H1 (cell line): ENCODE measurements around the gene HIVEP3. TPM values are rescaled to one million over a fixed set of nuclear protein-coding genes. Genes with fewer than 3 reads are reported as not detected.
A peak's percentile ranks its signal among the peaks of the same experiment; 100 is the strongest.

Experiments
- CTCF ChIA-PET: fragments of 300-600 bp; sonication (Branson Sonifier 250); formaldehyde crosslinking; loops from one replicate; lab custom pipeline; 2021; ENCODE audit not compliant: partially characterized antibody; lab: Charles Lee
- POLR2A ChIA-PET: fragments of 300-600 bp; sonication (Branson Sonifier 250); formaldehyde crosslinking; loops from one replicate; lab custom pipeline; 2021; ENCODE audit warnings: inconsistent platforms; ENCODE audit not compliant: partially characterized antibody; lab: Charles Lee
- DNase-seq, 2 experiments: peaks; one replicate each; pipeline versions ENCODE4 v3.0.0 to v3.0.0-alpha.2; 2010 to 2022; ENCODE audit warnings: low spot score in 2 of 2, low read depth in 1 of 2, mixed read lengths in 1 of 2
- FAIRE-seq: peaks from 2 replicates; lab custom pipeline; 2011; peaks lifted over from hg19 to GRCh38; lab: Jason Lieb, UNC
- H2AFZ ChIP-seq: 2 replicates; pipeline ENCODE4 v1.8.1; 2012; ENCODE audit warnings: low read length, inconsistent platforms
- H2AK5ac ChIP-seq: 2 replicates; pipeline ENCODE4 v1.6.1; 2013; ENCODE audit warnings: low read depth, low read length
- H2BK120ac ChIP-seq: replicated peaks from 2 replicates; pipeline ENCODE3; 2013; ENCODE audit warnings: low read depth, low read length, inconsistent platforms
- H2BK12ac ChIP-seq: 2 replicates; pipeline ENCODE4 v1.6.1; 2013; ENCODE audit warnings: low read depth, low read length
- H2BK15ac ChIP-seq: 2 replicates; pipeline ENCODE4 v1.6.1; 2013; ENCODE audit warnings: low read length
- H2BK20ac ChIP-seq: 2 replicates; pipeline ENCODE4 v1.6.1; 2013; ENCODE audit warnings: low read length
- H2BK5ac ChIP-seq: 2 replicates; pipeline ENCODE4 v1.6.1; 2013; ENCODE audit warnings: low read depth, low read length
- H3K14ac ChIP-seq: 2 replicates; pipeline ENCODE4 v1.6.1; 2013; ENCODE audit warnings: inconsistent platforms; ENCODE audit not compliant: insufficient read length
- H3K18ac ChIP-seq: 2 replicates; pipeline ENCODE4 v1.6.1; 2013; ENCODE audit warnings: low read length; ENCODE audit errors: extremely low read depth
- H3K23ac ChIP-seq: 2 replicates; pipeline ENCODE4 v1.6.1; 2013; ENCODE audit warnings: inconsistent platforms; ENCODE audit not compliant: insufficient read length
- H3K23me2 ChIP-seq: 2 replicates; pipeline ENCODE4 v1.6.1; 2013; ENCODE audit warnings: low read depth, low read length
- H3K27ac ChIP-seq: 2 replicates; pipeline ENCODE4 v1.6.1; 2011; ENCODE audit warnings: low read depth, low read length, inconsistent platforms
- H3K27me3 ChIP-seq, 4 experiments: replicated peaks in 1 of 4; 1 replicate in 1 of 4; 2 replicates in 3 of 4; pipeline versions ENCODE4 v1.6.1 to v1.8.1; 2011 to 2013; ENCODE audit warnings: low read length in 3 of 4, mild to moderate bottlenecking in 3 of 4, inconsistent platforms in 2 of 4, mixed read lengths in 2 of 4, moderate library complexity in 1 of 4; ENCODE audit not compliant: control insufficient read depth in 3 of 4, insufficient read depth in 3 of 4; ENCODE audit errors: extremely low read depth in 1 of 4
- H3K36me3 ChIP-seq, 4 experiments: 2 replicates each; pipeline versions ENCODE4 v1.6.1 to v1.8.1; 2011 to 2013; ENCODE audit warnings: mild to moderate bottlenecking in 4 of 4, low read length in 3 of 4, moderate library complexity in 2 of 4, control low read depth in 1 of 4, inconsistent platforms in 1 of 4; ENCODE audit not compliant: insufficient read depth in 4 of 4, control insufficient read depth in 2 of 4
- H3K4ac ChIP-seq: replicated peaks from 2 replicates; pipeline ENCODE3; 2013; ENCODE audit warnings: low read length, low read depth, mixed read lengths, inconsistent platforms; ENCODE audit not compliant: insufficient read length
- H3K4me1 ChIP-seq, 4 experiments: replicated peaks in 1 of 4; 1 replicate in 1 of 4; 2 replicates in 3 of 4; pipeline versions ENCODE4 v1.6.1 to v1.8.1; 2011 to 2013; ENCODE audit warnings: low read length in 3 of 4, inconsistent platforms in 2 of 4, mixed read lengths in 1 of 4; ENCODE audit not compliant: insufficient read depth in 4 of 4, control insufficient read depth in 3 of 4
- H3K4me2 ChIP-seq, 2 experiments: 2 replicates each; pipeline versions ENCODE4 v1.6.1 to v1.8.1; 2011 to 2013; ENCODE audit warnings: low read depth in 2 of 2, low read length in 2 of 2, control low read depth in 1 of 2, inconsistent platforms in 1 of 2, mild to moderate bottlenecking in 1 of 2; ENCODE audit not compliant: insufficient read depth in 1 of 2
- H3K4me3 ChIP-seq, 4 experiments: fragments of 200-600, 300-600 bp in 1 of 4; sonication (generic), shearing (Covaris generic), sonication (Bioruptor Twin) in 1 of 4; 2 replicates each; pipeline versions ENCODE4 v1.5.1 to v1.8.1; 2011 to 2016; ENCODE audit warnings: low read length in 4 of 4, low read depth in 3 of 4, control low read depth in 2 of 4, inconsistent platforms in 2 of 4, mild to moderate bottlenecking in 2 of 4, mixed read lengths in 1 of 4, moderate library complexity in 1 of 4; ENCODE audit not compliant: insufficient read depth in 2 of 4; ENCODE audit errors: extremely low read depth in 1 of 4
- H3K56ac ChIP-seq: replicated peaks from 2 replicates; pipeline ENCODE3; 2013; ENCODE audit warnings: low read depth, mild to moderate bottlenecking, mixed read lengths, low read length, inconsistent platforms; ENCODE audit not compliant: insufficient read length
- H3K79me1 ChIP-seq: 2 replicates; pipeline ENCODE4 v1.6.1; 2013; ENCODE audit warnings: low read depth, low read length, control low read depth
- H3K79me2 ChIP-seq, 2 experiments: 2 replicates each; pipeline versions ENCODE4 v1.6.1 to v1.8.1; 2012 to 2013; ENCODE audit warnings: low read length in 2 of 2, mild to moderate bottlenecking in 2 of 2, inconsistent platforms in 1 of 2; ENCODE audit not compliant: insufficient read depth in 2 of 2, control insufficient read depth in 1 of 2
- H3K9ac ChIP-seq, 4 experiments: replicated peaks in 1 of 4; 1 replicate in 1 of 4; 2 replicates in 3 of 4; pipeline versions ENCODE4 v1.6.1 to v1.8.1; 2011 to 2013; ENCODE audit warnings: low read depth in 3 of 4, low read length in 3 of 4, control low read depth in 2 of 4, mild to moderate bottlenecking in 2 of 4, moderate library complexity in 2 of 4, inconsistent platforms in 1 of 4; ENCODE audit errors: extremely low read depth in 1 of 4
- H3K9me3 ChIP-seq, 2 experiments: 2 replicates each; pipeline versions ENCODE4 v1.6.1 to v1.8.1; 2012 to 2013; ENCODE audit warnings: mild to moderate bottlenecking in 2 of 2, moderate library complexity in 2 of 2, control low read depth in 1 of 2, inconsistent platforms in 1 of 2, low read depth in 1 of 2, low read length in 1 of 2, mixed read lengths in 1 of 2; ENCODE audit not compliant: insufficient read depth in 2 of 2
- H4K20me1 ChIP-seq, 2 experiments: replicated peaks in 1 of 2; 2 replicates each; pipeline versions ENCODE3 to v1.8.1; 2011 to 2013; ENCODE audit warnings: inconsistent platforms in 2 of 2, low read length in 2 of 2, mild to moderate bottlenecking in 1 of 2; ENCODE audit not compliant: insufficient read depth in 2 of 2, control insufficient read depth in 1 of 2
- H4K5ac ChIP-seq: 2 replicates; pipeline ENCODE4 v1.6.1; 2013; ENCODE audit warnings: low read length, low read depth, mixed read lengths, inconsistent platforms; ENCODE audit not compliant: insufficient read length
- H4K8ac ChIP-seq: 2 replicates; pipeline ENCODE4 v1.8.0; 2013; ENCODE audit warnings: mild to moderate bottlenecking, moderate library complexity, low read length, inconsistent platforms; ENCODE audit not compliant: insufficient read depth; ENCODE audit errors: extremely low read depth
- H4K91ac ChIP-seq: replicated peaks from 2 replicates; pipeline ENCODE3; 2013; ENCODE audit warnings: low read length, mixed read lengths, inconsistent platforms; ENCODE audit not compliant: insufficient read length
- BACH1 ChIP-seq: IDR thresholded peaks from 2 replicates; pipeline ENCODE4 v1.6.1; 2012; ENCODE audit warnings: low read length, improper control_type of control experiment
- CBX8 ChIP-seq: fragments of 300-800, 300-1000 bp; sonication (generic); IDR thresholded peaks from 2 replicates; pipeline ENCODE4 v1.7.1; 2016; ENCODE audit warnings: low read depth, low read length, borderline replicate concordance
- WGBS, 2 experiments: shearing (Covaris generic) in 1 of 2; methylation state at CpG; one replicate each; pipeline versions ENCODE4 v1.1.6 to v1.1.7; 2013 to 2015; ENCODE audit warnings: low lambda C conversion rate in 2 of 2, mixed read lengths in 2 of 2, inconsistent platforms in 1 of 2, low coverage in 1 of 2, missing lambda C conversion rate in 1 of 2; ENCODE audit not compliant: insufficient replicate concordance in 2 of 2, insufficient coverage in 1 of 2, insufficient read length in 1 of 2; ENCODE audit errors: extremely low coverage in 1 of 2, missing lambda C conversion rate in 1 of 2; 5-methylcytosine and 5-hydroxymethylcytosine counted together
- polyA plus RNA-seq, 7 experiments: library from polyadenylated mRNA; depleted of rRNA in 3 of 7; stranded (reverse) in 5 of 7; unstranded in 2 of 7; fragments of >200 nt in 5 of 7; fragments of 200-250 nt in 2 of 7; gene quantifications; 1 replicate in 5 of 7; 2 replicates in 1 of 7; 4 replicates in 1 of 7; pipeline versions ENCODE4 v1.2.1 to v1.2.3, GENCODE V29; 2011 to 2013; ENCODE audit warnings: missing spikeins in 2 of 7, mixed read lengths in 2 of 7
- total RNA-seq: library from RNA; stranded (reverse); fragmentation: NEBNext Ultra II Directional; extraction: Animal tissue kit (Norgen Biotek cat#: 25700); gene quantifications from 2 replicates; pipeline ENCODE4 v1.2.1, GENCODE V29; 2021

HIVEP3 gene
- total and polyA plus RNA-seq, 2 of the 8 experiments (the other 6 are each of a cell fraction or from before 2014, with no cell fraction given), result 0.24 to 0.69 TPM

DNA sequence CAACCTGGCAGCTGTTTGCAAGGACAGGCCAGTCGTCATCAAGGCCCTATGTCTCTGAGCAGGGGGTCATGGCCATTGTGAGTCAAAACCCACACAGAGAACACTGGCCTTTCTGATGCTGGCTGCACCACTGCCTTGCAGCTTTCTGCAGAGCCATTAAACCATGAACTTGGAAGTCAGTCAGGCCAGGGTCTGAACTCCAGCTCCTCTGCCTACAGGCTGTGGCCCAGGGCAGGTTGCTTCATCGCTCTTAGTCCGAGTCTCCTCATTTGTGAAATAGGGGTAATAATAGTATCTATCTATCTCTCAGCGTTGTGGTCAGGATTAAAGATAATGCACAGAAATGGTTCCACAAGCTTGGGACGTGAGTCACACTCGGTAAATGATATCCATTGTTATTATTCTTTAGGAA, 35.8 kb upstream of the HIVEP3 start:
- POLR2A ChIA-PET, result interaction anchor here (0.6 kb wide), 1 partner anchor 174 kb away, joined by 3 read pairs; no protein-coding TSS in a partner anchor
- Histone ChIP-seq H2BK15ac (no peak overlapping the region), H3K79me1 (no peaks in the 10 kb centered on the region), H2BK5ac (no peak overlapping the region), H3K9ac (no peak overlapping the region), H3K4me3 (no peak overlapping the region), H3K79me2 (no peaks in the 10 kb centered on the region), H3K23ac (no peak overlapping the region), H3K27me3 (peaks cover 0 to 2% (median 0%) of the 10 kb centered on the region in 4 experiments; a peak in 1 of 7 replicates), H4K5ac (no peak overlapping the region), H4K91ac (no peak overlapping the region), H3K36me3 (no peaks in the 10 kb centered on the region), H2BK12ac (0 out of 2 replicates have a peak overlapping the region, but pooled peaks have one; percentile 12), H3K4me2 (peak overlapping the region in 1 of 2 experiments; percentile 15; a peak in 1 of 4 replicates), H3K56ac (no peak overlapping the region), H2BK120ac (no peak overlapping the region), H3K4ac (no peak overlapping the region), H3K27ac (no peak overlapping the region), H2AK5ac (no peak overlapping the region), H2AFZ (0 out of 2 replicates have a peak overlapping the region, but pooled peaks have one; percentile 10), H3K4me1 (peaks cover 2 to 8% (median 5%) of the 10 kb centered on the region in 4 experiments; a peak in 5 of 7 replicates), H2BK20ac (no peak overlapping the region), H4K8ac (no peak overlapping the region), H3K18ac (no peak overlapping the region), H3K23me2 (no peaks in the 10 kb centered on the region), H3K14ac (no peak overlapping the region), H3K9me3 (0 out of 4 replicates have a peak, but pooled peaks cover 0 to 3% of the 10 kb centered on the region in 2 experiments), H4K20me1 (no peaks in the 10 kb centered on the region)
- WGBS, 2 experiments, result 85% methylated on average over 6 of the region's 6 CpGs; no CpG with 5 or more reads in 1 of the 2 experiments
- CTCF ChIA-PET, result interaction anchor here (0.6 to 0.8 kb wide), 3 partner anchors 14 to 263 kb away, joined by 3 to 4 read pairs (median 4); no protein-coding TSS in a partner anchor
- DNase-seq, result peak in 1 of 2 experiments; percentile 10
- FAIRE-seq, result no peak
- TF ChIP-seq CBX8, result no peak
- TF ChIP-seq BACH1, result no peak
